ENCODE measurements around the gene OTUB2. TPM values are rescaled to one million over a fixed set of nuclear protein-coding genes. Genes with fewer than 3 reads are reported as not detected.

Gene OTUB2
- total RNA-seq, 4 donors from 2014 or later: 2.1 to 10.3 (median 7.4) TPM

DNA sequence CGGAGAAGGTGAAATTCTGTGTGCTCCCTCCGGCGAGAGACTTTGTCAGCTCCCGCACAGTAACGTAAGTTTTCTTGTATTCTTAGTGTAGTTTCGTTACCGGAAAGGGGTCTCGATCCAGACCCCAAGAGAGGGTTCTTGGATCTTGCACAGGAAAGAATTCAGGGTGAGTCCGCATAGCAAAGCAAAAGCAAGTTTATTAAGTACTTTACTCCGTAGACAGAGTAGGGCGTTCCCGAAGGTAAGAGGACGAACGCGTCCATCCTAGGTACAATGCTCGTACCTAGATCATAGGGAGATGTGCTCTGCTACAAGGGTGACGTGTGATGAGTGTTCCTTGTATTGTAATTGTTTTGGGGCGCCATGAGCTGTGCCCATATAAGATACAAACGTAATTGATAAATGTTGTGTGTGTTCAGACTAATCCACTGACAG lies 55.3 kb downstream of the OTUB2 start:
- H3K27ac ChIP-seq: peak overlapping the region; percentile 91 to 98 (median 94)
- H3K9me3 ChIP-seq: no peaks in the 10 kb centered on the region
- intact Hi-C loops (cut with DNase I): no loop called here
- no peaks in the 10 kb centered on the region for H3K27me3 ChIP-seq
- H3K36me3 ChIP-seq: peaks cover 0 to 23% (median 3%) of the 10 kb centered on the region in 3 donors
- DNase-seq: no peak
- WGBS, 2 donors: 0 to 2% methylated on average over 11 to 19 of the region's 19 CpGs
- TF ChIP-seq POLR2A (IDR thresholded peaks at IDR 0.05): no peak
- TF ChIP-seq, protein P1, sequence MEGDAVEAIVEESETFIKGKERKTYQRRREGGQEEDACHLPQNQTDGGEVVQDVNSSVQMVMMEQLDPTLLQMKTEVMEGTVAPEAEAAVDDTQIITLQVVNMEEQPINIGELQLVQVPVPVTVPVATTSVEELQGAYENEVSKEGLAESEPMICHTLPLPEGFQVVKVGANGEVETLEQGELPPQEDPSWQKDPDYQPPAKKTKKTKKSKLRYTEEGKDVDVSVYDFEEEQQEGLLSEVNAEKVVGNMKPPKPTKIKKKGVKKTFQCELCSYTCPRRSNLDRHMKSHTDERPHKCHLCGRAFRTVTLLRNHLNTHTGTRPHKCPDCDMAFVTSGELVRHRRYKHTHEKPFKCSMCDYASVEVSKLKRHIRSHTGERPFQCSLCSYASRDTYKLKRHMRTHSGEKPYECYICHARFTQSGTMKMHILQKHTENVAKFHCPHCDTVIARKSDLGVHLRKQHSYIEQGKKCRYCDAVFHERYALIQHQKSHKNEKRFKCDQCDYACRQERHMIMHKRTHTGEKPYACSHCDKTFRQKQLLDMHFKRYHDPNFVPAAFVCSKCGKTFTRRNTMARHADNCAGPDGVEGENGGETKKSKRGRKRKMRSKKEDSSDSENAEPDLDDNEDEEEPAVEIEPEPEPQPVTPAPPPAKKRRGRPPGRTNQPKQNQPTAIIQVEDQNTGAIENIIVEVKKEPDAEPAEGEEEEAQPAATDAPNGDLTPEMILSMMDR (IDR thresholded peaks at IDR 0.05): no peak
- H3K4me1 ChIP-seq: peaks cover 17 to 50% (median 37%) of the 10 kb centered on the region in 3 donors
- H3K4me3 ChIP-seq: peak overlapping the region; percentile 69 to 99 (median 84)

DNA sequence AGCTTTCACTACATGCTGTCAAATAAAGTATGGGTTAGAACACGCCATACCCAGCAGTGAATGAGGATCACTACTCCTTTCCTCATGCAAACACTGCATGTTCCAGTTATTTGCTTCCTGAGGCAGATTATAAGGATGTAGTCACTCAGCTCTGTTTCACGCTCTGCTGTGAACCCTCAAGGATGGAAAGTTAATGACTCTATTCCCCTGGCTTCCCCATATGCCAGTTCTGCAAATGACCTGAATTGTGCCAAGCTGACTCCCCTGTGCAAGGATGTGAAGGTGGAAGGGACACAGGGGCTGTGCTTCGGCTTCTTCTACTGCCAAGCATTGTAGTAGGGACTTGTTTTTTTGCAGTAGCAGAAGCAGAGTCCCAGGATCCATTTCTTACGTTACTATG lies 61.8 kb downstream of the OTUB2 start:
- no peaks in the 10 kb centered on the region for H3K36me3 ChIP-seq
- intact Hi-C loops (cut with DNase I): no loop called here
- H3K27me3 ChIP-seq: no peaks in the 10 kb centered on the region
- no peaks in the 10 kb centered on the region for H3K9me3 ChIP-seq
- H3K27ac ChIP-seq: no peak overlapping the region
- 80 to 98% methylated on average over 4 of the region's 4 CpGs for WGBS, 2 donors
- no peak overlapping the region for H3K4me3 ChIP-seq
- no peaks in the 10 kb centered on the region for H3K4me1 ChIP-seq
- no peak for DNase-seq
- TF ChIP-seq POLR2A (IDR thresholded peaks at IDR 0.05): no peak
- TF ChIP-seq, protein P1 (IDR thresholded peaks at IDR 0.05): no peak

DNA sequence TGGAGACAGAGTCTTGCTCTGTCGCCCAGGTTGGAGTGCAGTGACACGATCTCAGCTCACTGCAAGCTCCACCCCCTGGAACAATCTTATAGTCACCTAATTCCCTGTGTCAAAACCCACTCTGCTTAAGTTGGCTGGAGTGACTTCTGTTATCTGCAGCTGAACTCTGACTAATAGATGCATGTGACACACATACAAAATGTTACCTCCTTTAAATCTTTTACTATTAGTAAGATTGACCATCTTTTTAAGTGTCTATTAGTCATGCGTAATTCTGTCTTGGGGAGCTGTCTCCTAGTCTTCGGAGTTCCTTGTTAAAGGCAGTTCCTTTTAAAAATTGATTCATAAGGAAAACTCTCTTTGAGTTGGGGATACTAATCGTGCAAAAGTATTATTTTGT lies 62.4 kb downstream of the OTUB2 start:
- WGBS, 2 donors: 90 to 91% methylated on average over 5 of the region's 5 CpGs
- H3K27me3 ChIP-seq: no peaks in the 10 kb centered on the region
- H3K9me3 ChIP-seq: no peaks in the 10 kb centered on the region
- TF ChIP-seq, protein P1 (IDR thresholded peaks at IDR 0.05): no peak
- H3K36me3 ChIP-seq: no peaks in the 10 kb centered on the region
- no peak overlapping the region for H3K4me3 ChIP-seq
- no peak overlapping the region for H3K27ac ChIP-seq
- intact Hi-C loops (cut with DNase I): no loop called here
- H3K4me1 ChIP-seq: no peaks in the 10 kb centered on the region
- no peak for DNase-seq

DNA sequence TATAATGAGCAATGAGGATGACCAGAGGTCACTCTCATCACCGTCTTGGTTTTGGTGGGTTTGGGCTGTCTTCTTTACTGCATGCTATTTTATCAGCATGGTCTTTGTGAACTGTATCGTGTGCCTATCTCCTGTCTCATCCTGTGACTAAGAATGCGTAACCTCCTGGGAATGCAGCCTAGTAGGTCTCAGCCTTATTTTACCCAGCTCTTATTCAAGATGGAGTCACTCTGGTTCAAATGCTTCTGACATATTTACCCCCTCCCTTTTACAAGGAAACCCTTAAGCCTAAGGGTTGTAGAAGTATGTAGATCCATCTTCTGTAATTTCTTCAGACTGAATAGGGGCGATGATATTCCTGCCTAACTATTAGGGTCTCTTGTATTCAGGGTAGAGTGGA lies 63.3 kb downstream of the OTUB2 start:
- intact Hi-C loops (cut with DNase I): no loop called here
- Histone ChIP-seq H3K27me3 (no peaks in the 10 kb centered on the region), H3K4me1 (no peaks in the 10 kb centered on the region), H3K4me3 (no peak overlapping the region), H3K9me3 (no peaks in the 10 kb centered on the region), H3K36me3 (no peaks in the 10 kb centered on the region), H3K27ac (no peak overlapping the region)
- TF ChIP-seq, protein P1 (IDR thresholded peaks at IDR 0.05): no peak
- no peak for TF ChIP-seq POLR2A (IDR thresholded peaks at IDR 0.05)
- WGBS, 2 donors: 85 to 92% methylated on average over 4 of the region's 4 CpGs
- no peak for DNase-seq

DNA sequence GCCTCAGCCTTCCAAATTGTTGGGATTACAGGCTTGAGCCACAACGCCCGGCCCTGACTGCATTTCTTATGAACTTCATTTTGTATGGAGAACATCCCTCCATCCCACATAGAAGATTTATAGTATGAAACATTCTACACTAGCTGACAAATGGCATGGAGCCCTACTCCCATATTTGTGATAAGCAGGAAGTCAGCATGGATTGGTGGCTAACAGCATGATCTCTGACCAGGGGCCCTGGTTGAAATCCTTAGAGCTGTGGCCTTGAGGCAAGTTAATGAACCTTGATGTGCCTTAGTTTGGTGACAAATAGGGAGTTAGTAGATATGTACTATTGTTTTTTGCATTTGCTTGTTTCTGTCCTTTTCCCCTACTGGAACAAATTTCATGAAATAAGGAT lies 67.3 kb downstream of the OTUB2 start:
- intact Hi-C loops (cut with DNase I): no loop called here
- no peaks in the 10 kb centered on the region for H3K27me3 ChIP-seq
- TF ChIP-seq, protein P1 (IDR thresholded peaks at IDR 0.05): no peak
- TF ChIP-seq POLR2A (IDR thresholded peaks at IDR 0.05): no peak
- no peak overlapping the region for H3K4me3 ChIP-seq
- no peak overlapping the region for H3K27ac ChIP-seq
- no peak for DNase-seq
- H3K36me3 ChIP-seq: peaks cover 0 to 18% (median 0%) of the 10 kb centered on the region in 3 donors
- H3K4me1 ChIP-seq: no peaks in the 10 kb centered on the region
- 95 to 100% methylated on average over 2 of the region's 2 CpGs for WGBS, 2 donors
- H3K9me3 ChIP-seq: no peaks in the 10 kb centered on the region

All from esophagus squamous epithelium (tissue), 5 donors.